Body of pancreas (tissue), 4 donors: ENCODE data around the gene SYNE4.

Experiments
- CTCF ChIP-seq, 7 experiments: fragments of 450-650 bp in 4 of 7; fragments of 200-600 bp in 3 of 7; sonication (generic) in 3 of 7; IDR thresholded peaks; one replicate each; pipeline ENCODE4 v1.5.1; 2016 to 2019; ENCODE audit warnings: antibody characterized with exemption in 7 of 7
- POLR2A ChIP-seq, 3 donors: fragments of 450-650 bp; IDR thresholded peaks; one replicate each; pipeline ENCODE4 v1.6.1; 2016; ENCODE audit warnings: antibody characterized with exemption in 3 of 3, mild to moderate bottlenecking in 2 of 3

- TF ChIP-seq CTCF (IDR thresholded peaks at IDR 0.05): no peak
- TF ChIP-seq POLR2A (IDR thresholded peaks at IDR 0.05): no peak
Measured at GRCh38 chr19:35990156-35990555, 18.5 kb downstream of the SYNE4 start.
